ENCODE data around the gene CD300LB. TPM values are rescaled to one million over a fixed set of nuclear protein-coding genes. Genes with fewer than 3 reads are reported as not detected.

The CD300LB gene
- total RNA-seq, 2 experiments from 2014 or later = not detected

DNA sequence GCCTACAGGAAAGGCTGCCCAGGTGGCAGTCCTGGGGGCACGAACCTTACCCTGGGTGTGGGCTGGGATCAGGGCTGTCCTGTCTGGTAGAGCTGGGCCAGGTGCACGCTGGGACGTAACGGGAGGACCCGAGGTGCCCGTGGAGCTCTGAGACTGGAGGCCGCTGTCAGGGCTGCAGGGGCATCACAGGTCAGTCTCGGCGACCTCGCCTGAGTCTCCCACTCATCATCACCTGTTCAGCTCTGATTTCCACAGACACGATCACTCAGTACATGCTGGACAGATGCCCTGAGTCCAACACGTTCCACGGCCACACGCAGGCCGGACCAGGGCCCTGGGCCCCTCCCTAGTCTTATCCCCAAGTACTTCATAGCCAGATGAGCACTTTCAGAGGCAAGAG, 19.3 kb upstream of the CD300LB start:
- no peak for DNase-seq
- Mint-ChIP-seq H3K36me3 (ENCODE audit: low read depth) (no peaks in the 10 kb centered on the region), H3K27me3 (peaks cover 4% of the 10 kb centered on the region), H3K9me3 (no peaks in the 10 kb centered on the region), H3K4me1 (ENCODE audit: low read depth) (peaks cover 7% of the 10 kb centered on the region), H3K4me3 (no peak overlapping the region), H3K27ac (no peak overlapping the region)
- CTCF ChIA-PET = no interaction called here
- POLR2A ChIA-PET = no interaction called here
- TF ChIP-seq, protein P1, sequence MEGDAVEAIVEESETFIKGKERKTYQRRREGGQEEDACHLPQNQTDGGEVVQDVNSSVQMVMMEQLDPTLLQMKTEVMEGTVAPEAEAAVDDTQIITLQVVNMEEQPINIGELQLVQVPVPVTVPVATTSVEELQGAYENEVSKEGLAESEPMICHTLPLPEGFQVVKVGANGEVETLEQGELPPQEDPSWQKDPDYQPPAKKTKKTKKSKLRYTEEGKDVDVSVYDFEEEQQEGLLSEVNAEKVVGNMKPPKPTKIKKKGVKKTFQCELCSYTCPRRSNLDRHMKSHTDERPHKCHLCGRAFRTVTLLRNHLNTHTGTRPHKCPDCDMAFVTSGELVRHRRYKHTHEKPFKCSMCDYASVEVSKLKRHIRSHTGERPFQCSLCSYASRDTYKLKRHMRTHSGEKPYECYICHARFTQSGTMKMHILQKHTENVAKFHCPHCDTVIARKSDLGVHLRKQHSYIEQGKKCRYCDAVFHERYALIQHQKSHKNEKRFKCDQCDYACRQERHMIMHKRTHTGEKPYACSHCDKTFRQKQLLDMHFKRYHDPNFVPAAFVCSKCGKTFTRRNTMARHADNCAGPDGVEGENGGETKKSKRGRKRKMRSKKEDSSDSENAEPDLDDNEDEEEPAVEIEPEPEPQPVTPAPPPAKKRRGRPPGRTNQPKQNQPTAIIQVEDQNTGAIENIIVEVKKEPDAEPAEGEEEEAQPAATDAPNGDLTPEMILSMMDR (IDR thresholded peaks at IDR 0.05) = no peak
- ATAC-seq = no peak
- intact Hi-C loops (cut with micrococcal nuclease) = no loop called here

DNA sequence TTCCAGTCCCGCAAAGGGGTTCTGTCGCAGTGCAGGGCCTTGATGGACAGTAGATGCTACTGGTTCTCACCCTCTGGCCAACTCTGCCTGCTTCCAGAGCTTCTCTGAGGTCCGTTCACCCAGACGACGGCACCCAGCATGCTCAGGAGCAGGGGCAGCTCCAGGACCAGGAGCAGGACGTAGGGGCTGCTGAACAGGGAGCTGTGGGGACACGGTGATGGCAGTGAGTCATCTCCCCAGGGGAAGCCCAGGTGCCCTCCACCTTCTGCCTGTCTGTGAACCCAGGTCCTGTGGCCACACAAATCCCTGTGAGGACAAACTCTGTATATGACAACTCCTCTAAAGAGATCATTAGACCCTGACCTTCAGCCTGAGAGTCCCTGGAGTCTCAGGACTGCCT, 18.1 kb upstream of the CD300LB start:
- Mint-ChIP-seq H3K36me3 (ENCODE audit: low read depth) (no peaks in the 10 kb centered on the region), H3K4me3 (no peak overlapping the region), H3K9me3 (no peaks in the 10 kb centered on the region), H3K4me1 (ENCODE audit: low read depth) (peaks cover 7% of the 10 kb centered on the region), H3K27me3 (peaks cover 4% of the 10 kb centered on the region), H3K27ac (no peak overlapping the region)
- intact Hi-C loops (cut with micrococcal nuclease) = no loop called here
- DNase-seq (no peak), ATAC-seq (no peak)
- CTCF ChIA-PET = no interaction called here
- TF ChIP-seq, protein P1 (IDR thresholded peaks at IDR 0.05) = no peak
- POLR2A ChIA-PET = no interaction called here

DNA sequence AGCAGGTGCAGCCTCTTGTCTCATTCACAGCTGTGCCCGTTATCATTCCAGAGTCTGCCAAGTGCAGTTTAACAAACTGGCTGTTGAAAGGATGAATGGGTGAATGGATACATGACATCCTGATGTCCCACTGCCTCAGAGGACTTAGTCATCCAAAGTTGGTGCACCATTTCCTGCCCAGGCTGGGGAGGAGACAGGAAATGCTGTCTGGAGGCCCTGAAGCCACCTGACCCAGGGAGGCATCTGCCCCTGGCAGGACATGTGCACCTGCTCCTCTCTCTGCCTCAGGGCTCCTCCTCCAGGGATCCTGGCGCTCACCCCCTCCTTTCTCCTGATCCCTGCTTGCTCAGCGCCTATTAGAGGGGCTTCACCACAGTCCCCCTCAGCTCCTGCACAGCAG, 16.5 kb upstream of the CD300LB start:
- peaks cover 7% of the 10 kb centered on the region for H3K4me1 Mint-ChIP-seq (ENCODE audit: low read depth)
- ATAC-seq = peak; percentile 89
- CTCF ChIA-PET = interaction anchor here (0.7 kb wide), 1 partner anchor 185 kb away, joined by 3 read pairs; no protein-coding TSS in a partner anchor
- H3K9me3 Mint-ChIP-seq = no peaks in the 10 kb centered on the region
- intact Hi-C loops (cut with micrococcal nuclease) = no loop called here
- H3K4me3 Mint-ChIP-seq = no peak overlapping the region
- POLR2A ChIA-PET = no interaction called here
- H3K36me3 Mint-ChIP-seq (ENCODE audit: low read depth) = no peaks in the 10 kb centered on the region
- peak; percentile 56 for DNase-seq
- H3K27ac Mint-ChIP-seq = peak overlapping the region; percentile 73
- H3K27me3 Mint-ChIP-seq = peaks cover 4% of the 10 kb centered on the region
- TF ChIP-seq, protein P1 (IDR thresholded peaks at IDR 0.05) = no peak

DNA sequence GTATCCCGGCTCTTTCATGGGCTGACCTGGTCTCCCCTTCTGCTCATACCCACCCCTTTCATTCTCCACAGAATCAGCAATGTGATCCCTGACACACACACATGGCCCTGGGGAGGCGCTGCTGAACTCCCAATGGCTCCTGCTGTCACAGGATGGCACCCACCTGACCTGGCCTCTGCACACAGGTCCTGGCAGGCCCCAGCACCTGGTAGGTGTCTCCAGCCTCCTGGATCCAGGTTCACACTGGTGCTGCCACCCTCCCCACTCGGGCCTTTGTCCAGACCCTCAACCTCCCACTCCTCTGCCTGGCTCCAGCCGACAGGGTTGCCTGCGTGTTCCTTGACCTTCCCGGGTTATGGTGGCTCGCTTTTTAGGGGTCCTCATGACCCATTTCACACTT, 16.0 kb upstream of the CD300LB start:
- H3K27me3 Mint-ChIP-seq = peaks cover 4% of the 10 kb centered on the region
- DNase-seq (no peak), ATAC-seq (no peak)
- H3K9me3 Mint-ChIP-seq = no peaks in the 10 kb centered on the region
- TF ChIP-seq, protein P1 (IDR thresholded peaks at IDR 0.05) = no peak
- H3K4me3 Mint-ChIP-seq = no peak overlapping the region
- no peaks in the 10 kb centered on the region for H3K36me3 Mint-ChIP-seq (ENCODE audit: low read depth)
- POLR2A ChIA-PET = no interaction called here
- H3K27ac Mint-ChIP-seq = peak overlapping the region; percentile 73
- CTCF ChIA-PET = no interaction called here
- intact Hi-C loops (cut with micrococcal nuclease) = no loop called here
- peaks cover 7% of the 10 kb centered on the region for H3K4me1 Mint-ChIP-seq (ENCODE audit: low read depth)

DNA sequence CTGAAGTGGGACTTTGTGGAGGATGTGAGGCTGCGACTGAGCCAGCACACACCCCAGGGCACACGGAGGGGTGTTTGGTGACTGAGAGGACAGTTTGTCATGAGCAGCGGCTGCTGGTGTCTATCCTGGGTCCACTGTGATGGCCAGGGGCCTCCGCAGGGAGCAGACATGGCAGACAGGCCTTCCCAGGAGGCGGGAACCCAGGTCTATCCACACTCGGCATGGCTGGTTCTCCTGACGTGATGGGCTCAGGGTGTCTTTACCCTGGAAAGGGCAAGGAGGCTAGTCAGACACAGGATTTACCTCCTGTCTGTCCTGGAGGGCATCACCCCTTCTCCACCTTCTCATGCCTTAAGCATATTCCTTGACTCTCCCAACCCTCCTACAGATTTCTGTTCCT, 15.3 kb upstream of the CD300LB start:
- no peak overlapping the region for H3K4me3 Mint-ChIP-seq
- intact Hi-C loops (cut with micrococcal nuclease) = no loop called here
- ChIA-PET CTCF (no interaction called here), POLR2A (no interaction called here)
- H3K4me1 Mint-ChIP-seq (ENCODE audit: low read depth) = peaks cover 7% of the 10 kb centered on the region
- no peak for DNase-seq
- H3K36me3 Mint-ChIP-seq (ENCODE audit: low read depth) = no peaks in the 10 kb centered on the region
- H3K27me3 Mint-ChIP-seq = peaks cover 4% of the 10 kb centered on the region
- no peaks in the 10 kb centered on the region for H3K9me3 Mint-ChIP-seq
- H3K27ac Mint-ChIP-seq = no peak overlapping the region
- ATAC-seq = no peak
- TF ChIP-seq, protein P1 (IDR thresholded peaks at IDR 0.05) = no peak

Data from activated CD8-positive, alpha-beta T cell treated with anti-CD3 and anti-CD28 coated beads for 36 hours (primary cell).